T-helper 22 cell (primary cell): ENCODE data around the gene SLC35B2.
A peak's percentile ranks its signal among the peaks of the same experiment; 100 is the strongest.

Source experiments
- DNase-seq: peaks from one replicate; pipeline ENCODE4 v3.0.0-alpha.2; 2020; ENCODE audit warnings: low read depth

SLC35B2 gene

DNA sequence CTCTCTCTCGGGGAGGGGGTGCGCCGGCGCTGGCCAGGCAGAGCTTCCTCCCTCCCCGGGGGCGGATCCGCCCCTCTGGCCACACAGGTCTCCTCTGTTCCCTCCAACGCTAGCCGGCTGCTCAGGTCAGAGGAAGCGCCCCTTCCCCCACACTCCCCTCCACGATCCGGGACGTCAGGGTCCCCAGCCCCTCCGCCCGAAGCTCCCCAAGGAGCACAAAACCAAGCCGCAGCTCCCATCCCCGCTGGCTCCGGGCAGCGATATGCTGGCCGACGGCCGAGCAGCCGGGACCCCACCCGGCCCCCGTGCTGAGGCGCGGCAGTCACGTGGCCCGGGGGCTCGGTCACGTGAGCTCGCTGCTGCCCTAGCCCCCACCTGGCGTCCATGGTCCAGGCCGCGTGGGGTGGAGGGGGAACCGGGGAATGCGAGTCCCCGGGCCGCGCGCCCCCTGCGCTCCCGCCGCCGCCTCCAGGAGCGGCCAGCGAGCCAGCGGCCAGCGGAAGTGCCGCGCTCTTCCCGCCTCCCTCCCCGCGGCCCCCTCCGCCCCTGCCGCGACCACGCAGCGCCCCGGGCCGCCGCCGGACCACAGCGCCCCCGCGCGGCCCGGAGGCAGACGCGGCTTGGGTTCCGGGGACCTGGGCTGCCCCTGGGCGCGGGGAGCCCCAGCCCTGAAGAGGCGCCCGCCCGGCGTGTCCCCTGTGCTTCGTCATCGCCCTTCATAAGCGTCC is at the start of gene SLC35B2:
TSS of gene SLC35B2 (minus strand) at position 504 of the 728 bp plus-strand sequence. CDS start at position 386, 118 bp downstream.
- peak; percentile 42 for DNase-seq

DNA sequence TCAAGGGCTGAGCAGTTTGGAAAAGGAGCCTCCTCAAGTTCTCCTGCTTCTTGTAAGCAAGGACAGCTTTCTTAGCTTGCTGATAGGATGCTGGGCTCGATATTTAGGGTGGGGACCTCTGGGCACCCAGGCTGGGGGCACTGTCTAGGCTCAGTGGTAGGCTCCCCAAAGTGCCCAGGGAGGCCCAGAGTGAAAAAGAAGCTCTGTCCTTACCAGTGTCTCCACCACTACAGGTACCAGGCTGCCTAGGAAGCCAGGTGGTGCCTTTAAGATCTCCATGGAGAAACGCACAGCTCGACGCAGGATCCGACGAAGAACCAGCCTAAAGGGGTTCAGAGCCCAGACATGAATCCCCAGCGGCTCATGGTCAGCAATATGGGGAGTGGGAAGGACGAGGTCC is 49.4 kb upstream of the SLC35B2 start:
- no peak for DNase-seq

GRCh38 chr6:44305200-44305725 is 47.9 kb upstream of the SLC35B2 start:
- no peak for DNase-seq

- DNase-seq, result no peak
Observed at GRCh38 chr6:44304282-44305199, 47.2 kb upstream of the SLC35B2 start.

GRCh38 chr6:44303842-44304241 is 46.5 kb upstream of the SLC35B2 start:
- DNase-seq, result no peak

DNA sequence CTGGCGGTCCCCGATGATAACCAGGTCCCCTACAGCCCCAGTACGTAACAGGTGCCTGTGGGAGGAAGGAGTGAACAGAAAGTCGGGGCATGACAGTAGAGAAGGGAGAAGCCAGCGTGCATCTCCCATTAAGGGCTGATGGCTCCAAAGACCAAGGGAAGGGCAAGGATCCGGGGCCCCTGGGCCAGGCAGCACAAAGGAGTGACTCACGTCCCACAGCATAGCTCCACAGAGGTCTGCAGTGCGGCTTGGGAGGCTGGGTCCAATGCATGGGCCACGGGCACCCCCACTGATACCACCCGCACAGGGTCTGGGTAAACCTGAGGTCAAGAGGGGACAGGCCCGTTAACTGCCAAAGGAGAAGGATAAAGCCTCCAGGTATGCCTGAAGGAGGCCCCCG is 45.5 kb upstream of the SLC35B2 start:
- no peak for DNase-seq

- no peak for DNase-seq
Observed at GRCh38 chr6:44301782-44302564, 44.6 kb upstream of the SLC35B2 start.

DNA sequence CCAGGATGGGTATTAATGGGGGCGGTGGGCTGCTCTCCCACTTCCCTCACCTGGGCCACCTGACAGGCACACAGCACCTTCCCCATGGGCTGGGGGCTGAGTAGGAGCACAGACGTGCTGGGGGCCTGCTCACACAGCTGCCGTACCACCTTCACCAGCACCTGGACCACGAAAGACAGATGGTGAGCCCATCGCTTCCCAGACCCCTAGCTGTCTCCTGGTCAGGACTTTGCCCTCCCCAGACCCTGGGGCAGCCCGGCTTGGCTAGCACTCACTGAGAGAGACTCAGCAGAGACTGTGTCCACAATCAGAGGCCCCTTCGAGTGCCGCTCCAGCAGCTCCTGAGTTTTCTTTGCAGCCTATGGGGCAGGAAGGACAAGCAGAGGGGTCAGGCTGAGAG is 43.8 kb upstream of the SLC35B2 start:
- DNase-seq, result no peak

DNA sequence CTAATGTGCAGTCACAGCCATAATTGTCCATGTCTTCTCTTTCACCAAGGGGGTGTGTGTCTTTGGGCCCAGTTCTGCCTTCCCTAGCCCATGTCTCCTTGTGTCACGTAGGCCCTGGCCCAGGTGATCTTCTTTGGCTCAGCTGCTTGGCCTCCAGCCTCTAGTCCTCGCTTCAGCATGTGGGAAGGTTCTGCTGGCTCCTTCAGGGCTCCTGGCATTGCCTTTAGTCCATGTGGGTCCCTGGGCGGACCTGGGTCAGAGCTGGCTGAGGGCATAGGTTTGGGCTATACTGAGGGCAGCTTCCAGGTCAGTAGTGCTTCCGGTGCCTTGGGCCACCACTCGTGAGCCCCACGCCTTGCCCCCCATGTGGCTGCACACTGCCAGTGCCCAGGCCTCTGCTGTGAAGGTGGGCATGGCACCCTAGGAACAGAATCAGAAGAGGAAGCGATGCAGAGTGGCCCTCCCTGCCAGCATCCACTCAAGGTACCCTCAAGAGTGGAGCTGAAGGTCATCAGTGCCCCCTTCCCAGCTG is 43.0 kb upstream of the SLC35B2 start:
- DNase-seq, result no peak

DNA sequence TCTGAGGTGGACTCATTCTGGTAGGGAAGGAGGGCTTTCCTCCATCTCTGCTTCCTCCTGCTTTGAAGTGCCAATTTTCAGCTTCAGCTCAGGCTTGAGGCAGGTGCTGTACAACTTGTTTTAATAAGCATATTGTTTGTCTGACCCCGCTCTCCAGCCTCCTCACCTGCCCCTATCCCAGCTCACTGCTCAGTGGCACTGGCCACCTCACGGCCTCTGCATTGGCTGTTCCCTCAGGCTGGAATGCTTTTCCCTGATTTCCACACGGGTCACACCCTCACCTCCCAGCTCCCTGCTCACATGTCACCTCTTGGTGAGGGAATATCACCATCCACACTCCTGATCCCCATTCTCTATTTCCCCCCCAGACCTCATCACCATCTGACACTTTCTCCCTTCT is 41.5 kb upstream of the SLC35B2 start:
- DNase-seq, result no peak

GRCh38 chr6:44298055-44298803 is 40.9 kb upstream of the SLC35B2 start:
- DNase-seq, result no peak

DNA sequence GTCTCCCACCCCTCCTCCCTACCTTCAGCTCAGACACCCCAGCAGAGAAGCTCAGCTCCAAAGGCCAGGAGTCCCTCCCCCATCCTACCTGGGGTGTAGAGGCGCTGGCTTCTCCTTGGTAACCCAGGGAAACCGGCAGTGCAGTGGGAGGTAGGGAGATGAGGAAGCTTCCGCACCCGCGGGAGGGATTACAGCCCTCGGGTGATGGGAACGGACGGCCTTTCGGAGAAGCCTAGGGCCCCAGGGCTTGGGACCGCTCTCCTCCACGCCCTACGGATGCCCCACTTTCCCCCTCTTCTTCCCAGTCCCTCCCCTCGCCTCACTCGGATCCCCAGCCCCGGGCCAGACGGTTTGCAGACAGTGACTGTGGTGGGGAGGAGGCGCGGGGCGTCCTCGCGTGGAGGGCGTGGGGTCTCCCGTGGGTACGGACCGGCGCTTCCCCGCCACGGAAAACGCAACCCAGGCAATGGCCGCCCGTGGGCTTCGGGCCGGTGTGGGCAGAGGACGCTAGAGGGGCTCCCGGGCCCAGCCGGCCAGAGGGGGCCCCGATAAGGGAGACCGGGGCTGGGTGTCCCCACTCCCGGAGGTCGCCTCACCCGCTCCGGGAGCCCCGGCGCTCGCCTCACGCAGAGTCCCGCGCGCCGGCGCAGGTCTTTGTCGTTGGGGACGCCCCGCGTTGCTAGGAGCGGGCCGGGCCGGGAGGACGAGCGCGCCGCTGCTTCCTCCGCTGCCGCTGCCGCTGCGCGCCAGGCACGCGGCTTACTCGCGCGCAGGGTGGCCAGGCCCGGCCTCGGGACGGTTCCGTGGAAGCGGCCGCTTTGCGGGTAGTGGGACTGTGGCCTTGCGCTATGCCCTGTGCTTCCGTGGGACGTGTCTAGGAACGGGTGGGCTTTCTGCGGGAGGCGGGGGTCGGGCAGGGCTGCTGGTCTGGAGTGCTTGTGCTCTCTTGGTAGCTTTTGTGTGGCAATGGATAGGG is 40.0 kb upstream of the SLC35B2 start:
- no peak for DNase-seq

DNA sequence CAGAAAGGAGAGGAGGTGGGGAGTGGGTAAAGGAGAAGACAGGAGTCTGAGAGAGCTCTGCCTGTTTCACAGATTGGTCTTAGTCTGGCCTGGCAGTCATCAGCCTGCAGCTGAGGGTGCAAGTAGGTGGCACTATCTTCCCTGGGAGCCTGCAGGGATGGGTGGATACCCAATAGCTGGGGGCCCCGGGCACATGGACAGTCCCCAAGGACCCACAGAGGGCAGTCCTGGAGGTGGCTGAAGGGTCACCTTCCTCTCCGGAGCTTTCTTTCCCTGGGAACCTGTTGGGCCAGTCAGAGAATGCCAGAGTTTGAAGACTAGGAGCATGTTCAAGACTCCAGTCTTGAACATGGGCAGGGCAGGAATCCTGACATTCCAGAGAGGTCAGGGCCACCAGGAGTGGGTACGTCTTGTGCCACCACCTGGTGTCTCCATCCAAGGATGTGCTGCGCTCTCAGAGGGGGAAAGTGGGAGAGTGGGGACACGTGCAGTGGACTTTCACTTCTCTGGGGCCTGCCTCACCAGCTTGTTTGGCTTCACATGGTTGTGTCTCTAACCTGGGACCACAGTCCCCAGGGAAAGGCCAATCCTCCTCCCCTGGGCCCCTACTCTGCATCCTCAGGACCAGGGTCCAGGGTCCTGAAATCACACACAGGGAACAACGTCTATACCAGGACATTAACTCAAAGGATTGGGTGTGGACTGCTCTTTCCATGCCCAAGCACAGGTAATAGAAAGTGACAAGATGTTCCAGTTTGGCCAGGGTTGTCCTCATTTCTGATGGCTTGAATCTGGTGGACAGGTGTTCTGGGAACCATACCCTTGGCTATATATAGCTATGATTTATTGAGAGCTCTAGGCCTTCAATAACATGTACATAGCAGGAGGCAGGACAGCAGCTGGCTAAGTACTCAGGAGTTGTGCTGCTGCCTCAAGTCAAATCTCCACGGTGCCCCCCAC is 37.8 kb upstream of the SLC35B2 start:
- no peak for DNase-seq

- DNase-seq, result no peak
Observed at GRCh38 chr6:44292661-44293365, 35.5 kb upstream of the SLC35B2 start.

GRCh38 chr6:44291841-44292240 is 34.5 kb upstream of the SLC35B2 start:
- DNase-seq, result no peak

DNA sequence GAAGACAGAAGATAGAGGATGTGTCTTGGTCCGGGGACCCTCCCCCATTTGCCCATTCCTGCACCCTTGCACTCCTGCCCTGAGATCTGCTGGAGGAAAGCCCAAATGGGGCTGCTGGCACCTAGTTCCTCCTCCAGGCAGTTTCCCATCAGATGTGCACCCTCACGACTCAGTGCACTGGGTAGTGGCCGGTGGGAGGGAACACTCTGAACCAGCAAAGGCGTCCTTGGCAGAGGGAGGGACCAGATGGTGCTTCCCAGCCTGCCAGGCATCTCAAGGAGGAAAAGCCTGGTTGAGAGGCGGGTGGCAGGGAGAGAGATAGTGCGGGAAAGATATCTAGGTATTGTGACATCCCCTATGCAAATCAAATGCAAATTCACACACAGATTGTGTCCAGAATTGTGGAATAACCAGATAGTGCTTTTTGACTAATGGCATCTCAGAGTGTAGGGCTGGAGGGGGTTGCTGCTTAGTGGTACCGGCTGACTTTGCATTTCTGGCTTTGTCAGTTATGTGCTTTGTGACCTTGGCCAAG is 32.5 kb upstream of the SLC35B2 start:
- DNase-seq, result no peak

DNA sequence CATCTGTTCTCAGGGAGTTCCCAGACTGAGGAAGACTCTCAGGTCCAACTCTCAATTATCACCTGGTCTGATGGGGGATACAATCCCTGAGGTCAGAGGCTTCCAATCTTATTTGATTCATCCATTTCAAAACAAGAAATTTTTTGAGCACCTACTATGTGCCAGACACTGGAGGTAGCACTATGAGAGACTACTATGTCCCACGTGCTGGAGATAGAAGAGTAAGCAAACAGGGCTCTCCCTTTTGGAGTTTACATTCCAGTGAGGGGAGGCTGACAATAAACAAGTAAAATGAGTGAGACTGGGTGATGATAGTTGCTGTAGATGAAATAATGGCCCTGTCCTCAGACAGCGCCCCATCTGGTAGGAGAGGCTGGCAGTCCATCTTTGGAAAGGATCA is 29.4 kb upstream of the SLC35B2 start:
- DNase-seq, result no peak

DNA sequence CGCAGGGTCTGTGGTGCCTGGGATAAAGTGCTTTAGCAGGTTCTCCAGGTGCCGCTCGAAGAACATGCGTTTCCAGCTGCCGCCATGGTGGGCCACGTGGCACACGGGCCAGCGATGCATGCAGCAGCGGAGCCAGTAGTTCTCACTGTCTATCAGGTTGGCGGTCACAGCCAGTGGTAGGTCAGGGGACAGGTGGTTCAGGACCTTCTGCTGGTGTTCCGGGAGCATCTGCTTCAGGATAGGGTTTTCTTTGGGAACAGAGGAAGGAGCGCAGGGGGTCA is 28.9 kb upstream of the SLC35B2 start:
- DNase-seq, result no peak
